ENCODE measurements around the gene RMI2.

DNA sequence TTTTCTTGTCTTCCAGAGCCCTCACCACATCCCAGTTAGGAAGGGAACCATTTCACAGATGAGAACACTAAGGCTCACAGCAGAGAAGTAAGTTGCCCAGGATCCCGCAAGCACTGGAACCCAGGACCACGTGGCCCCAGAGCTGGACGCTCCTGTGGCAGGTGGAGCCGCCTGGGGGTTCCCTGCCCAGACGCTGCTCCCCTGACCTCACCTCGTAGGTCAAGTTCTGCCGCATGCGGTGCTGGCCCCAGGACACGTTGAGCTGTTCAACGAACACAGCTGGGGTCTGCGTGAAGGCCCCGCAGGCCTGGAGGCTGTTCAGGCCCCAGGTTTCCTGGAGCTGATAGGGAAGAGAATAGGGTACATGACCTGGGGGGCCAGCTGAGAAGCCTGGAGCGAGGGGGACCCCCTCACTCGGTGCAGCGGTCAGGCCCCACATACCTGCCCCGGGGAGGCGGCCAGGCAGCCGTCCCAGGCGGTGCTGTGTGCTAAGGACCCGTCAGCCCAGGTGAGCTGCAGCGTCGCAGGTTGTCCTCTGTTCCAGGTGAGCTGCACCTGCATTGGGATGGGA, 54.1 kb downstream of the RMI2 start:
- TF ChIP-seq POLR2A (IDR thresholded peaks at IDR 0.05; ENCODE audit: low read depth, low read length) (no peak), POLR2AphosphoS5 (IDR thresholded peaks at IDR 0.05; ENCODE audit: low read depth, low read length) (no peak)

Data from GM12892 (cell line).